DMS153 treated with DMSO at 0.1 percent for 48 hours (cell line): ENCODE results near the gene PRRC2B.
"Not testable (repeated sequence)": the region's sequence is repeated elsewhere in the genome, so short reads cannot be mapped to it uniquely, and the experiment has no call there.

ENCODE experiments used
- DNase-seq: peaks from one replicate; lab custom pipeline; 2025; ENCODE audit not compliant: unreplicated experiment; lab: John Stamatoyannopoulos, UW

The PRRC2B gene

DNA sequence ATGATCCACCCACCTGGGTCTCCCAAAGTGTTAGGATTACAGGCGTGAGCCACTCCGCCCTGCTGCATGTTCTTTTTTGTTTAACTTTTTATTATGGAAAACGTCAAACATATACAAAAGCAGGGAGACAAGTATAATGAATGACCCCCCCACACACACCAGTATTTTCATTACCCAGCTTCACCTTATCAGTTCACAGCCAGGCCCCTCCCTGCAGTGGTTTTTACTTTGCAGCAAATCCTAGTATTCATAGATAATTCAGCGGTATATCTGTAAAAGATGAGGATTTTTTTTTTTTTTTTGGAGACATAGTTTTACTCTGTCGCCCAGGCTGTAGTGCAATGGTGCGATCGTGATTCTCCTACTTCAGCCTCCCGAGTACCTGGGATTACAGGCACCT, 111.1 kb downstream of the PRRC2B start:
- DNase-seq = no peak

GRCh38 chr9:131511416-131511815, 117.5 kb downstream of the PRRC2B start:
- no peak for DNase-seq

- no peak for DNase-seq
These were observed 118.0 kb downstream of the PRRC2B start for GRCh38 chr9:131511880-131512279.

- no peak for DNase-seq
These were observed 119.3 kb downstream of the PRRC2B start for GRCh38 chr9:131513177-131513576.

GRCh38 chr9:131515559-131516031, 121.7 kb downstream of the PRRC2B start:
- DNase-seq = not testable (repeated sequence)

DNA sequence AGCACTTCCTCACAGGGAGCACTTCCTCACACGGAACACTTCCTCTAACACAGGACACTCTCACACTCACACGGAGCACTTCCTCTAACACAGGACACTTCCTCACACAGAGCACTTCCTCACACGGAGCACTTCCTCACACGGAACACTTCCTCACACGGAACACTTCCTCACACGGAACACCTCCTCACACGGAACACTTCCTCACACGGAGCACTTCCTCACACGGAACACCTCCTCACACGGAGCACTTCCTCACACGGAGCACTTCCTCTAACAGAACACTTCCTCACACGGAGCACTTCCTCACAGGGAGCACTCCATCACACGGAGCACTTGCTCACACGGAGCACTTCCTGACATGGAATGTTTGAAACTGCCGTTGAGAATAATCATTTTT, 122.2 kb downstream of the PRRC2B start:
- DNase-seq = no peak

GRCh38 chr9:131516930-131517329, 123.0 kb downstream of the PRRC2B start:
- DNase-seq = no peak

GRCh38 chr9:131517761-131518190, 123.9 kb downstream of the PRRC2B start:
- no peak for DNase-seq

GRCh38 chr9:131518553-131518952, 124.7 kb downstream of the PRRC2B start:
- DNase-seq = no peak

GRCh38 chr9:131520503-131520902, 126.6 kb downstream of the PRRC2B start:
- DNase-seq = no peak

DNA sequence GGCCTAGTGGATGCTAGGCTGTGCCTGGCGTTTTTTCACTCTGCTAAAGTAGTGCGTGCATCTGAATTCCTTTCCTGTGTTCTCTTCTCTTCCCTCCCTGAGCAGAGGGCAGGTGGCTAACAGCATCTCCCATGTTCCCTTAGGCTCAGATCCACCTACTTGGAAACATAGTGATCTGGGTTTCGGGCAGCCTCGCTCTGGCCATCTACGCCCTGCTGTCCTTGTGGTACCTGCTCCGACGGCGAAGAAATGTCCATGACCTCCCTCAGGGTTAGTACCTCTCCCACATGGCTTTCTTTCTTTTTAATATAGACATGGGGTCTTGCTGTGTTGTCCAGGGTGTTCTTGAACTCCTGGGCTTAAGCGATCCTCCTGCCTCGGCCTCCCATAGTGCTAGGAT, 127.3 kb downstream of the PRRC2B start:
- DNase-seq = no peak

DNA sequence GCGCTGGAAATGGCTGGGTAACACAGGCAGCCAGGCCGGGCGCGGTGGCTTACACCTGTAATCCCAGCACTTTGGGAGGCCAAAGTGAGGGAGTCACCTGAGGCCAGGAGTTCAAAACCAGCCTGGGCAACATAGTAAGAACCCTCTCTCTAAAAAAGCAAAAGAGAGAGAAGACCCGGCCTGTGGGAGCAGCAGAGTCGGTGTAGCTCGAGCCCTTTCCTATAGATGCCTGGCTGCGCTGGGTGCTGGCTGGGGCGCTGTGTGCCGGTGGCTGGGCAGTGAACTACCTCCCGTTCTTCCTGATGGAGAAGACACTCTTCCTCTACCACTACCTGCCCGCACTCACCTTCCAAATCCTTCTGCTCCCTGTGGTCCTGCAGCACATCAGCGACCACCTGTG, 127.9 kb downstream of the PRRC2B start:
- no peak for DNase-seq

DNA sequence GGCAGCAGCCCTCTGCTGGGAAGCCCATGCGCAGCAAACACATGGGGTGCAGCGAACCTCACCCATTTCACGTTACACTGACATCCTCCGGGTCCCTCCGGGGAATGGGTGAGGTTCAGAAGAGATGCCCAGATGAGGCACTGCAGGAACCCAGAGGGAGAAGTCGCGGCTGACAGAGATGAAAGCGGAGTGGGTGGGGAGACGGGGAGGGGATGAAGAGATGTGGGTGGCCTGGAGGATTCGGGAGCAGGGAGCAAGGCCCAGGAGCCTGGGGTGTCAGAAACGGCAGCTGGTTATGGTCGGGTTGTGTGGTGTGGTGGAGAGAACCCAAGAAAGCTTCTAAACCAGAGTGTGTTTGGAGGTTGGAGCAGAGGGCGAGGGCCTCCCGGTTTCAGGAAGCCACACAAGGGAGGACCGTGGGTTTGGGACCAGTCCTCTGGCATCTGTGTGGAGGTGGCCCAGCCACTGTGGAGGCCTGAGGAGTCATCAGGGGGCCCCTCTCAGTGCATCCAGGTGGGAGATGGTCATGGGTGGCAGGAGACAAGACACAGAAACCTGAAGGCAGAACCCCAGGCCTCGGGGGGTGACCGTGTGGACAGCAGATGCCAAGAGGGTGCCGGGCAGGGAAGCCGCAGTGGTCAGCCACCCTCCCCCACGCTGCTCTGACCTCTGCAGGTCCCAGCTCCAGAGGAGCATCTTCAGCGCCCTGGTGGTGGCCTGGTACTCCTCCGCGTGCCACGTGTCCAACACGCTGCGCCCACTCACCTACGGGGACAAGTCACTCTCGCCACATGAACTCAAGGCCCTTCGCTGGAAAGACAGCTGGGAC, 128.6 kb downstream of the PRRC2B start:
- DNase-seq = no peak

DNA sequence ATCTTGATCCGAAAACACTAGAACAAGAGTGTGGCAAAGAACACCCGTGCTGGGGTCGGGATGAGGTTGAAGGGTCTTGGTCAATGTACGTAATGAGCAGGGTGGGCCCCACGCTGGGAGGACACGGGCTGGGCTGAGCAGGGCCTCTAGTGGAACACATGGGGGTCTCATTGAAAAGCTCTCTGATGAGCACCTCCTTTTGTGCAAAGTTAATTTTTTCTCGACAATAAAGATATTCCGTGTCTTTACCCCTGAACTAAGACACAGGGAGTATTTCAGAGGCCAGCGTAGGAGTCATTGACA, 129.2 kb downstream of the PRRC2B start:
- DNase-seq = no peak

GRCh38 chr9:131523451-131524435, 129.9 kb downstream of the PRRC2B start:
- DNase-seq = no peak

DNA sequence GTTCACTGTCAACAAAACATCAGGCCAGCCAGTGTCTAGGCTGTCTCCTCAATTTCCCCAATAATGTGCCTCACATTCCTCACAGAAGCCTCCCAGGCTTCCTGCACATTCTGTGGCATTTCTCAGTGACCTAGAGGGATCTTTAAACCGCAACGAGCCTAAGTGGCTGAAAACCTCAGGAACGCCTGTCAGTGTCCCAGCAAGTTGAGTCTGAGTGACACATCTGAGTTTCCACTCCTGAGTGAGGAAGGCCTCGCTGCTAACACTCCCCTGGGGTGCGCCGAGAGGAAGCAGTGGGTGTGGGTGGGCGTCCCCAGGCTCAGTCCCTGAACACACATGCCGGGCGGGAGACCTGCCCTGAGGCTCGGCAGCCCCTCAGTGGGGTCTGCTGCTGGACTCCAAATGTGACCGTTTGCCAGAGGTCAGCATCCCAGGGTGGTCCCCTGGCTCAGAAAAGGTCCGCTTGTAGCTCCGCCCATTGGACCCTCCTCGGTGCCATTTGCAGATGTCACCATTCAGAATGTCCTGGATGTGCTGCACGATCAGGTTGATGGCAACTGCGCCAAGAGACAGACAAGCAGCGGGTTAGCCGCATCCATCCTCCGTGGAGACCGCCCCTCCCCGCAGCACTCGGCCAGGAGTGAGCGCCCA, 130.9 kb downstream of the PRRC2B start:
- DNase-seq = no peak

- DNase-seq = no peak
These were observed 132.0 kb downstream of the PRRC2B start for GRCh38 chr9:131525643-131526565.

GRCh38 chr9:131528186-131528585, 134.3 kb downstream of the PRRC2B start:
- DNase-seq = no peak

DNA sequence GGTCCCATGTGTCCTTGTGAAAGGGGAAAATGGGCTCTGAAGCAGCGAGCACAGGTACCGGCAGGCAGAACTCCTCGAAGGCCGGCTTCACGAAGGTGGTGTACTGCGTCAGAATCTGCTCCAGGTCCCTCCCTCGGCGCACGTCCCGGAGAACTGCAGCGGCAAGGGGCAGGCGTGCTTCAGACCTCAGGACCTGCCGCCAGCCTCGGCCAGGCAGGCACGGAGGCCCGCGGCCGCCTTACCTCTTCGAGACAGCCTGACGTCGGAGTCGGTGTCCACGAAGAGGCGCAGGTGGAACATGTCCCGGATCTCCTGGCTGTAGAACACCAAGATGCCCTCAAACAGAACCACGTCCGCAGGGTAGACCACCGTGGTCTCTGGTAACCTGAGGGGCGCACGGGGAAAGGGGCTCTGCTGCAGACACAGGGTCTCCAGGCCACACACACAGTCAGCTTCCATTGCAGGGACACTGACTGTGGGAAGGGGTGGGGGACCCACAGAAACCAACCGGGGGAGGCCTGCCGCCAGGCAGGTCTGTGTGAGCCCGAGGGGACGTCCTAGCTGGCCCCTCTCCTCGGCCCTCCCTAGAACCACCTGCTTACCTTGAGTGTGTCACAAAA, 135.1 kb downstream of the PRRC2B start:
- DNase-seq = no peak
